ENCODE measurements around the gene ABCA7. TPM values are rescaled to one million over a fixed set of nuclear protein-coding genes. Genes with fewer than 3 reads are reported as not detected.
A peak's percentile ranks its signal among the peaks of the same experiment; 100 is the strongest.

Gene ABCA7
- total and polyA plus RNA-seq, 2 of the 13 experiments (the other 11 are each of a cell fraction or from before 2014, with no cell fraction given) = 4.4 to 32.4 TPM

GRCh38 chr19:1046117-1046626 lies 6.3 kb downstream of the ABCA7 start (continued):
- TF ChIP-seq ZNF18 (CRISPR knock-in tag; IDR thresholded peaks at IDR 0.05; ENCODE audit: insufficient replicate concordance) (peak; percentile 66), SMC3 (IDR thresholded peaks at IDR 0.05; ENCODE audit: low read length) (no peak), FIP1L1 (IDR thresholded peaks at IDR 0.05; ENCODE audit: borderline replicate concordance, insufficient read depth, low read depth, low read length) (no peak), MAFG (CRISPR knock-in tag; IDR thresholded peaks at IDR 0.05) (no peak), FOSL2 (CRISPR knock-in tag; IDR thresholded peaks at IDR 0.05) (no peak), JDP2 (CRISPR knock-in tag; IDR thresholded peaks at IDR 0.05; ENCODE audit: borderline replicate concordance) (no peak), HNF1B (CRISPR knock-in tag; IDR thresholded peaks at IDR 0.05) (peak; percentile 80), NCOR1 (IDR thresholded peaks at IDR 0.05; ENCODE audit: borderline replicate concordance, low read length) (no peak), CREBL2 (CRISPR knock-in tag; IDR thresholded peaks at IDR 0.05; ENCODE audit: borderline replicate concordance) (no peak), ZBTB14 (CRISPR knock-in tag; IDR thresholded peaks at IDR 0.05) (no peak), ZNF878 (CRISPR knock-in tag; IDR thresholded peaks at IDR 0.05) (no peak), ZFP91 (CRISPR knock-in tag; IDR thresholded peaks at IDR 0.05; ENCODE audit: borderline replicate concordance) (peak; percentile 58), FOXO4 (CRISPR knock-in tag; conservative IDR thresholded peaks at IDR 0.05) (no peak), LBX2 (CRISPR knock-in tag; IDR thresholded peaks at IDR 0.05; ENCODE audit: borderline replicate concordance) (peak; percentile 83; the same call in 1 of the 2 replicates), ZNF576 (CRISPR knock-in tag; IDR thresholded peaks at IDR 0.05) (no peak), ZNF232 (CRISPR knock-in tag; IDR thresholded peaks at IDR 0.05; ENCODE audit: borderline replicate concordance) (0 out of 2 replicates have a peak, but pooled peaks have one; percentile 66), ZNF143 (CRISPR knock-in tag; IDR thresholded peaks at IDR 0.05) (no peak), ZNF446 (CRISPR knock-in tag; IDR thresholded peaks at IDR 0.05) (peak; percentile 79; the same call in 1 of the 2 replicates)

Measured in HepG2 (cell line).